DOHH2 (cell line): ENCODE results near the gene TPBGL.

Experiments used
- CTCF ChIP-seq: fragments of 200-600 bp; sonication (generic); IDR thresholded peaks from one replicate; pipeline ENCODE4 v1.5.1; 2014; ENCODE audit warnings: antibody characterized with exemption, mild to moderate bottlenecking, low read depth, low read length; ENCODE audit not compliant: poor library complexity, severe bottlenecking
- EZH2phosphoT487 ChIP-seq: fragments of 200-600 bp; sonication (generic); IDR thresholded peaks from 2 replicates; pipeline ENCODE4 v1.6.1; 2017; ENCODE audit warnings: borderline replicate concordance, mild to moderate bottlenecking, antibody characterized with exemption, low read length, moderate library complexity, mixed read lengths

- TF ChIP-seq CTCF (no peak), EZH2phosphoT487 (no peak)
Observed at GRCh38 chr11:75246671-75247350, 6.2 kb downstream of the TPBGL start.
